HG03460 (cell line): ENCODE measurements around the gene LRBA.
"Not testable (repeated sequence)": the region's sequence is repeated elsewhere in the genome, so short reads cannot be mapped to it uniquely, and the experiment has no call there.

Experiments used
- ATAC-seq: cut with Tn5 transposase; IDR thresholded peaks from one replicate; pipeline ENCODE4 v1.9.1; 2021; ENCODE audit not compliant: unreplicated experiment

Gene LRBA

DNA sequence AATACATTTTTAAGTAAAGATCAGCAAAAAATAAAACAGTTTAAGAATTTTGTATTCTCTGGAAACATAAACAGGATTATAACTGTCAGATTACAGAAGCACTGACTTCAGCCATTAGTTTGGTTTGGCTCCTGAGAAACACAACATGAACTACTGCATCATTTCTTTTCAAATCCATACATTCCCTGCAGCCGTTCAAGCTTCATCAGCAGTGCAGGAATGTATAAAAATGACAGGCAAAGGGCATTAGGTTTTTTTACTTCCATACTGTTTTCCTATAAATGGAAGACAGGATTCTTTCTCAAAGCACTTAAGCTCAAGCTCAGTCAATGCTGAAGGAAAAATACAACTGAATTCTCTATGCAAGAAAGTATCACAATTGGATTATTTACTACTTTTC lies 437.3 kb downstream of the LRBA start:
- ATAC-seq = no peak

DNA sequence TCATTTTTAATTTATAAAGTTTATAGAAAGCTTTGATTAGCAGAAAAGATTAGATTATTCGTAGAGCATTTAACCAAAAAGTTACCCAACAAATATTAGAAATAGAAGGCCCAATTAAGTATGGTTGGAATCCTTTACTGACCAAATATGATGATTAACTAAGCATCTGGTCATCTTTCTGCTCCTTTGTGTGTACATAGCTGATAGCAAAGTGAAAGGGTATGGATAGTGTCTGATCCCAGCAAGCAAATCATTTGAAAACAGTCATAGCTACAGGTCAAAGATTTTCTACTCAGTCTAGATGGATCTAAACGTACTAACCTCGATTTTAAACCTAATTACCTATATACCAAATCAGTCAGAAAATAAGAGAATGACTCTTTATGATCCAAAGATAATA lies 440.4 kb downstream of the LRBA start:
- ATAC-seq = no peak

DNA sequence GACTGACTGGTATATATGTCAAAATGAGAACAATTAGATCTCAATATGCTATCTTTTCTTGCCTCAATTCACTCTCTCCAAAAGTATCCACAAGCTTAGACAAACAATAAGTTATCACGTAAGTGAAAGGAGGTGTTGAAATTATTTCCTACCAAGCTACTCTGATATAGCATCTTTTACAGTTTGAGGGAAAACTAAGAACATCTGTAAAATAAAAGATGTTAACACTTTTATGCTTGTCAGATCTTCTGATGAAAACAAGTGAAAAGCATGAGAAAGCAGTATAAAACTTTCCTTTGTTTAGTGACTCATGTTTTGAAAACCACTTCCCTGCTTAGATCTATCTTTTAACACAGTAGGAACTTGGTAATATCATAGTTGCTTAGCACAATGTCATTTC lies 441.6 kb downstream of the LRBA start:
- no peak for ATAC-seq

DNA sequence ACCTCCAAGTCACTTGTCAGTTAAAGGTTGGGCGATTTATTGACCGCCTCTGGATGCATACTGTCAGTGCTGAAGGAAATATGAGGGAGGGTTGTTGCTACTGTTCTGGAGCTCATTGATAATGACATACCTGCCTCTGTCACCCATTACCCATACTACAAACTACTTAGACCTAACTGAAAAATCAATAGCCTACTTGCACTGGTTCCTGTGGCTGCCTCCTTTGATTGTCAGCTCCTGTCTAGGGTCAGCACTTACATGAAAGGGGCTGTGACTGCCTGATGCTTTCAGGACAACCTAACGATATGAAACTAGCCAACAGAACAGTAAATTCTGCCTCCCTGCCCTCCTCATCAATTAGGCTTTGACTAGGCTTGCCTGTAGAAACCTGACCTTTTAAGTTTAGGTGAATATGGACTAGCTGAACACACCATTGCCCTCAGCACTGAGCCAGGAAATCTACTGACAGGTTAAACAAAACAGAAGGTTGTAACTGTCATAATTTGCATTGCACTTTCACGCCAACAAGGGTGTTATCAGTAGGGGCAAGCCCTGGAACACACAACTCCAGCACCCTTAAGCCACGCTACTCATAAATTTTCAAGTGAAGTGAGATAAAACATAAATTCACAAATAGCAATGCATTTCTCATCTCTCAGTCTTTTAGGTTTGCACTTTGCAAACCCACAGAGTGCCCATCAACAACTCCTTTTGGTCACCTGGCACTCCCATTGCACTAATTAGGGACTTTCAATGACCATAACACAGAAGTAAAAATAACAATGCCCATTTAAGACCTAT lies 442.2 kb downstream of the LRBA start:
- no peak for ATAC-seq

DNA sequence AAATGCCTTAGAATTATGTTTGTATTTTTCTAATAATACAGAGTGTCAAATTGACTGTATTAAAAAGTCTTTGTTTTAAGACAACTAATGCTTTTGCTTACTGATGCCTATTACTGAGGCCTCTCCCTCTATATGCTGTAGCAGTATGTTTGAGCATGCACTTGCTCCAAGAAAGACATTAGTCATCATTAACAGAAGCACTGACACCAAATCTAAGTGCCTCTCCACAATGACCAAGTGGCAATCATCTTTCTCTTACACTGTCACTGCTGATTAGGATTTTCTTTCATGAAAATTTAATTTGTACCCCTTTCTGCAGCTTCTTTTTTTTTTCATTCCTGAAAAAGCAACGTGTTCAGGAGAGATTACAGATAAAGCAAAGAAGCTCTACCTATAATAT lies 444.2 kb downstream of the LRBA start:
- no peak for ATAC-seq

DNA sequence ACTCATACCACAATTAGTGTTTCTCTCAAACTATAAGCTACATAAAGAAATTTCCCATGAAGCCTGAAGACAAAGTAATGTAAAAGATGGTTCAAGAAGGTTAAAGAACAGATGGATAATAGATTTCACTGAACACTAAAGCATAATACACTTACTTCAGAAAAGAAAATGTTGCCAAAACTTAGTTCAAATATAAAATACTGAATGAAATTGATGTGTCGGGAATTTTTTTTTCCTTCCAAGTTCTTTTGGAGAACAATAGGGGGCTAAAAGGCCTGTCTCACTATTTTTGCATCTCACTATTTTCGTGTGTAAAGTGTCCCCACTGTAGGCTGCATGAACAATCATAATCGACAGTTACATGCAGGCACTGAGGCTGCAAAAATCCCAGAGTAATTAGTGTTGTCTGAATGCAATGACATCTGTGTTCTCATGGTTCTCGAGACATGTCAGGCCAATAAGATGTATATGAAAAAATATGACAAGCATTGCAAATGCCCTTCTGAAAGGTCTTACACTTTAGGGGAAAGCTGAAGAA lies 445.0 kb downstream of the LRBA start:
- ATAC-seq = no peak

DNA sequence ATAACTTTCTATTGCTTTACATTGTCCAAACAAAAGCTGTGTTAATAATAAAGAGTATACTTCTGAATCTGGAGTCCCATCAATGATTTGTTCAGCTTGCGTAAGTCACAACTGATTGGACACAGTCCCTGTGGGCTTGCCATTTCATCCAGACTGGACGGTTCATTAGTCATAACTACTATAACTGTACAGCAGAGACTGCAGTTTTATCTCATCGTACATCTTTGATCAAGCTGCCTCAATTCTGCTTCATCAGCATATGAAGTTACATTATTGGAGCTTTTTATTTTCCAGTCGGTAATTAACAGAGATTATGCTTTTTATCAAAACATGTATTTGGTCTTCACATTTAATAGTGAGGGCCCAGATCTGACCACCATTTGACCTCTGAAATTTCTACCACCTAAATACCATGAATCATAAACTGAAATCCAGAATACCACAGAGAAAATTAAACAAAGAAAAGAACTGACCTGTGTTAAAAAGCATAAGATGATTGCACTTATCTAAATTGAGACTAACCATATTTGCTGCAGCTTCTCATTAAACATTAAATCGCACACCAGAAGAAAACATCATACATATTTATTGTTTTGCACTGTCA lies 445.6 kb downstream of the LRBA start:
- ATAC-seq = no peak

DNA sequence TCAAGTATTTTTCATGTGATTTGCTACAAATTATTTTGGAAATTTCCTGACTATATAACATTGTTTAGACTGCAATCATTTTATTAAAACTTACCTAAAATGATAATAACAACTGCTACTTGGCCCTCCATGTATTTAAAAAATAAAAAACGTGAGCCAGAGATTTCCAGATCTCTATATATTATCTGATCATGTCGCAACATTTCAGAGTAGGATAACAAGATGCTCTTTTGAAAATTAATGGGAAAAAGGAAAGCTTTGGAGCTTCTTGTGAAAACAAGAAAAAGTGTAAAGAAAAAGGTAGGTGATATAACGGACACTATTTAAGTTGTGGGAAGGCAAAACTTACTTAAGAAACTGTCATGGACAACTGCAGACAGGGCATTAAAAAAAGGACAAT lies 448.0 kb downstream of the LRBA start:
- ATAC-seq = no peak

DNA sequence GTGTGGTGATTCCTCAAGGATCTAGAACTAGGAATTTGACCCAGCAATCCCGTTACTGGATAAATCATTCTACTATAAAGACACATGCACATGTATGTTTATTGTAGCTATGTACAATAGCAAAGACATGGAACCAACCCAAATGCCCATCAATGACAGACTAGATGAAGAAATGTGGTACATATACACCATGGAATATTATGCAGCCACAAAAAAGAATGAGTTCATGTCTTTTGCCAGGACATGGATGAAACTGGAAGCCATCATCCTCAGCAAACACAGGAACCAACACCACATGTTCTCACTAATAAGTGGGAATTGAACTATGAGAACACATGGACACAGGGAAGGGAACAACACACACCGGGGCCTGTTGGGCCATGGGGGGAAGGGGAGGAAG lies 450.1 kb downstream of the LRBA start:
- ATAC-seq = not testable (repeated sequence)

DNA sequence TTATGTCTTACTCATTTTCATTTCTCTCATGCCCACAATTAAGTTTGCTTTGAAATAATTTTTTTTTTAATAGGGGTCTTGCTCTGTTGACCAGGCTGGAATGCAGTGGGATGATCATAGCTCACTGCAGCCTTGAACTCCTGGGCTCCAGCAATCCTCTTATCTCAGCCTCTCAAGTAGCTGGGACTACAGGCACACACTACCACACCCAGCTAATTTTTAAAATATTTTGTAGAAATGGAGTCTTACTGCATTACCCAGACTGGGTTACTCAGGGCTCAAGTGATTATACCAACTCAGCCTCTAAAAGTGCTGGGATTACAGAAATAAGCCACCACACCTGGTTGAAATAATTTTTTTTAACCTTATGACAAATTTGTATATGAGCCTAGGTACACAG lies 452.3 kb downstream of the LRBA start:
- ATAC-seq = no peak

DNA sequence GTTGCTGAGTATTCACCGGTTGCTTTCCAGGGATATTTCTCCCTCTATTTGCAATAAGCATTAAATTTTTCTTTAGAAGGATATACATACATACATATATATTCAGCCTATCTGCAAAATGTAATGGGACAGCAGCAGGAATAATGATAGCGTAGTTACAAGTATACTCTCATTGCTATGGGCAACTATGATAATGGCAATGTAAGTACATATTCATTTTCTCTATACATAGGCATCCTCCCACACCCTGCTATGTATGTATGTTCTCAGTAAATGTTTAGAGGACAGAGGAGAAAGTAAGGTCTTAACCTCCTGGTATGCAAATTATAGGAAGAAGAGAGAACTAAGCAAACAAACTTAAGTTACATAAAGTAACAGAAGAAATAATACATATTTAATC lies 452.8 kb downstream of the LRBA start:
- ATAC-seq = no peak

DNA sequence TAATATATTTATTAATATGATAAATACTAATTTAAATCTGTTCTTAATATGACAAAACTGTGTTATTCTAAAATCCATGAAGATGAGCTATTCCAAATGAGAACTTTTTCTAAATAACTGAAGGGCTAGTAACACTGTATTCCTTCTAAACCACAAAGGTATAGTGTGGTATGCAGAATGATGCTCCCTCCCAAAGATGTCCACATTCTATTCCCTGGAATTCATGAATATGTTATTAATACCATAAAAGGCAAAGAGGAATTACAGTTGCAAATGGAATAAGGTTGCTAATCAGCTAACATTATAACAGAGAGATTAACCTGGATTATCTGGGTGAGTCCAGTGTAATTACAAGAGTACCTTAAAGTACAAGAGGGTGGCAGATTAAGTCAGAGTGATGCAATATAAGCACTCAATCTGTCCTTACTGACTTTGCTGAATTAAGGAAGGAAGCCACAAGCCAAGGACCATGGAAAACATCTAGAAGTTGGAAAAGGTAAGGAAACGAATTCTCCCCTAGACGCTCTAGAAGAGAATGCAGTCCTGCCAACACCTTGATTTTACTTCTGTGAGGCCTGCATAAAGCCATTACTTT lies 453.8 kb downstream of the LRBA start:
- no peak for ATAC-seq

DNA sequence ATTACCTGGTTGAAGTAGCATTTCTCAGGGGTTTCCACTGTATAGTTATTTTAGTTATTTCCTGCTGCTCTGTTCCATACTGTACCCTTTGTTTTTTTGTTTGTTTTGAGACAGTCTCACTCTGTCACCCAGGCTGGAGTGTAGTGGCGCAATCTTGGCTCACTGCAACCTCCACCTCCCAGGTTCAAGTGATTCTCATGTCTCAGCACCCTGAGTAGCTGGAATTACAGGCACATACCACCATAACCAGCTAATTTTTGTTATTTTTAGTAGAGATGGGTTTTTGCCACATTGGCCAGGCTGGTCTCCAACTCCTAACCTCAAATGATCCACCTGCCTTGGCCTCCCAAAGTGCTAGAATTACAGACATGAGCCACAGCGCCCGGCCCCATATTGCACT lies 457.3 kb downstream of the LRBA start:
- not testable (repeated sequence) for ATAC-seq

DNA sequence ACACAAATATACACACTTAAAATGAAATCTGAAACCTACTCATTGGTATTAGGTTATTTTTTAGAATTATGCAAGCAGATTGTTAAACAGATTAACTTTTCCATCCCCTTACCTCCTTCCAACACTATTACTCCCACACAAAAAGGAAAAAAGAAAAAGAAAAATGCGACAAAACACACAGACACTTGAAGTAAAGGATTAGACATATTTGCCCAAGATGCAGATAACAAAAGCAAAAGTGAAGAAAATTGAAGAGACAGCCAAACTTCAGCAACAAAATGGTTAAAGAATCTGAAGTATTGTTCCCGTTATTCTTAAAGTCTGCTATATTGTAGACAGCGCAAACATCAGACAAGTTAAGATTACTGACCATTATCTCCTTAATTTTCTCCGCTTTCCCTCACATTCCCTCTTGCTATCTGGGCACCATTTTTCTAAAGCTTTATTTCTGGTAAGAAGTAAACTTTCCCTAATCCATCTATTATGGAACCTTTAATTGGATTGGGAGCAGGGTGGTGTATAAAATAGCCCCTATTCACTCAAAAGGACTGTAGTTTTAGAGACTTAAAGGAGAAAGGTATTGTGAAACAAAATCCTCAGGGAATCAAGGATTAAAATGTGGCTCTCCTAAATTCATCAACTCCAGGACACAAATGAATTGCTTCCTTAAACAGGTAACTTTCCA lies 467.8 kb downstream of the LRBA start:
- no peak for ATAC-seq

DNA sequence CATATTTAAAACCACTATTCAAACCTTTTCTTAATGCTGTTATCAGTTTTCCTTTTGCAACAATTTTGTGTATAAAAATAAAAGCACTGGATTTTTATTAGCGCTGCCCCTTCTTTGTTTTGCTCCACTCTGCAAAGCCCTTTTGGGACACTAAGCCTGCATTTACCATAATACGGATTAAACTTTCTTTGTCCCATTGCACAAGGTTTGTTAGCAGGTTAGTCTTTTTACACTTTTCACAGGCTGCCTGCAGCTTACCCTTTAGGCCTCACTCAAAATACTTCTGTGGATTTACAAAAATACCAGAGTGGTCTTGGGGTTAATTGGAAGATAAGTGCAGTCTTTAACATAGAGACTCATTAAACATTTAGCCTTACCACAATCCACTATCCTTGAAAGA lies 468.8 kb downstream of the LRBA start:
- ATAC-seq = no peak

DNA sequence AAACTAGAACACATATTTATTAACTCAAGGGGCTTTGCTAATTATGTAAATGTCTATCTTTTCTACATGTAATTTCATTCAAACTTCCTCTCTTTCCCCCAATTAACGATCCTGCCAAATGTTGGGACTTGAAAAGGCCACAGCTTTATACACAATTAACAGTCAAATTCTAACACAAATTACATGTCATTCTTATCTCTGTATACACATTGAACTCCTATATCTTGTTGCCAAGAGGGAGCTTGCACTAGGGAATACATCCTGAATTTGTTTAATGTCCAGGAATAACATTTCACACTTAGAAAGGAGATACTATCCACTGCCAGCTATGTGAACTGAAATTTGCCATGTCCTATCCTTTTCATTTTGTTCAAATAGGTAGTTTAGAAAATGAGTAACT lies 472.0 kb downstream of the LRBA start:
- ATAC-seq = no peak

DNA sequence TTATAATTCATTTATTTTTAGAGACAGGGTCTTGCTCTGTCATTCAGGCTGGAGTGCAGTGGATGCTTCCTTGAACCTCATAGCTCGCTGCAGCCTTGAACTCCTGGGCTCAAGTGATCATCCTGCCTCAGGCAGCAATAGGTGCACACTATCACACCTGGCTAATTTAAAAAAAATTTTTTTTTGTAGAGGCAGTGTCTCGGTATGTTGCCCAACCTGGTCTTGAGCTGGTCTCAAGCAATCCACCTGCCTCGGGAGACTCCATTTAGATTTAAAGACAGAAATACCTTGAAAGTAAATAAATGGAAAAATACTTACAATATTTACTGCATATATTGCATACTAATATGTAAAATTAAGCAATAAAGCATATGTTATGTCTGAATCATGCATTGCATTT lies 473.4 kb downstream of the LRBA start:
- no peak for ATAC-seq

DNA sequence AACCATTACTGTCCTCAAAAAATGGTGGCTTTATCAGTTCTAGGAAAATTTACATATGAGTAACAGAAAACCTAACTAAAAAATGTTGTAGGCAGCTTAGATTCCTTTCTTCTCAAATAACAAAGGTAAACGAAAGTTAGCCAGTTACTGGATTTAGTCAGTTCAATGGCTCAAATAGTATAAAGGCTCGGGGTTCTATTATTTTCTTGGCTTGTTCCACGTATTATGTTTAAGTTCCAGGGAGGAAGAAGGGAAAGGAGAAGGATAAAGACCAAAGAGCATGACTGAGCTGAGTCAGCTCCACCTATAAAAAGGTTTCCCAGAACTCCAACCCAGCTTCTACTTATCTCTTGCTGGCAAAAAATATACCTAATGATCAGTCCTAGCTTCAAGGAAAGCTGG lies 474.1 kb downstream of the LRBA start:
- no peak for ATAC-seq

DNA sequence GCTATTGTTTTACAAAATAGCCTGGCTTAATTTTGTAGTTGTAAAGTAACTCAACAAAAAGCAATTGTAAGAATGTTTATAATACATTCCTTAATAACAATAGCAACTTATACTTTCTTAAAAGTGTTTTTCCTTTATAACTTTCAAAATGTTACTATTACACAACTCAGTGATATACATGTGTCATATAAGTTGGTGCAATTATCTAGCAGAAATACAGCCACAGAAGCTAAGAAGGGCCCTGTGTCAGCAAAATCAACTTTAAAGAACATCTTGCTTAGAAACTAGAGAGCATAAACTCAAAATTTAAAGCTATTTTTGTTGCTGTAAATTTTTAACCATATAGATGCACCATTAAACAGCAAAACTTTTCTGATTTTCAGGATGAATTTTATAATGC lies 474.5 kb downstream of the LRBA start:
- no peak for ATAC-seq

DNA sequence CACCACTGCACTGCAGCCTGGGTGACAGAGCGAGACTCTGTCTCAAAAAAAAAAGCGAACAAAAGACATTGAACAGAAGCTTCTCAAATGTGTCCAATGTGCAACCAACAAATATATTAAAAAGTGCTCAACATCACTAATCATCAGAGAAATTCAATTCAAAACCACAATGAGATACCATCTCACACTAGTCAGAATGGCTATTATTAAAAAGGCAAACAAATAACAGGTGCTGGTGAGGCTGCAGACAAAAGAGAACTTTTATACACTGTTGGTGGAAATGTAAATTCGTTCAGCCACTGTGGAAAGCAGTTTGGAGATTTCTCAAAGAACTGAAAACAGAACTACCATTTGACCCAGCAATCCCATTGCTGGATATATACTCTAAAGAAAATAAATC lies 477.2 kb downstream of the LRBA start:
- ATAC-seq = not testable (repeated sequence)

DNA sequence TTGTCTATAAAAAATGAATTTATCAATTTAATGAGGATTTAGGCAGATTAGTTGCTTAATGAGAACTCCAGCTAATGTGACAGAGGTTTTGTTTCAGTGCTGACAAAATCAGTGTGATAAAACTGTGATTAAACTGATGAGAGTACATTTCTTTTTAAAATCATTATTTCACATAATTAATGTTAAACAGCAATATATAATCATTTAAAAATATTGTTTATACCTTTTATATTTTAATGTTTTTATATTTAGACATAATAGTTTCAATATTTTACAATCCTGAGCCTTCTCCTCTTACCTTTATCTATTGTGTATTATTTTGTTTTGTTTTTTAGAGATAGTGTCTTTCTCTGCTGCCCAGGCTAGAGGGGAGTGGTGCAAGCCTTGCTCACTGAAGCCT lies 480.3 kb downstream of the LRBA start:
- no peak for ATAC-seq

DNA sequence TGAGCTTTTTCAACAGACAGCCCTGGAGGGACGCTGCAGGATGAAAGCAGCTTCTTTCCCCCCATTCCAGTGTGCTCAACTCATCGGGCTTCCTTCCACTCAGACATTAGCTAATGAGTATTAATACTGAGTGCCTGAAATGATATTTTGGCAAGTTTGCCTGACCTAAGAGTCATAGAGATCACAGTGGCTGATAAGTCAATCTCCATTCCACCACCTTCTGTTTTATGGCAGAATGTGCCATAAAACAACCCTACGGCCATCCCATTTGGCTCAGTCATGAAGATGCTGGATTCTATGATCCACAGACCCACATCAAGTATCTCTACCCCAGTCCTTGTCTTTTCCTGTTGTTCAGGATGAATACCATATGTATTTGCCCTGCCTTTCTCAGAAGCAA lies 481.4 kb downstream of the LRBA start:
- ATAC-seq = no peak
